AG09309 (cell line): Measurements from ENCODE around the gene MIS18BP1.
A peak's percentile ranks its signal among the peaks of the same experiment; 100 is the strongest.

Source experiments
- DNase-seq: peaks from one replicate; pipeline ENCODE4 v3.0.0-alpha.2; 2010; ENCODE audit warnings: low read depth
- H3K4me3 ChIP-seq: 2 replicates; pipeline ENCODE4 v1.5.1; 2011; ENCODE audit warnings: mild to moderate bottlenecking, low read depth, low read length, moderate library complexity; ENCODE audit not compliant: control insufficient read depth
- CTCF ChIP-seq: IDR thresholded peaks from 2 replicates; pipeline ENCODE4 v1.5.1; 2011; ENCODE audit warnings: mild to moderate bottlenecking, low read depth, low read length, inconsistent platforms; ENCODE audit not compliant: insufficient read depth, control insufficient read depth; ENCODE audit errors: missing control alignments

Gene MIS18BP1

DNA sequence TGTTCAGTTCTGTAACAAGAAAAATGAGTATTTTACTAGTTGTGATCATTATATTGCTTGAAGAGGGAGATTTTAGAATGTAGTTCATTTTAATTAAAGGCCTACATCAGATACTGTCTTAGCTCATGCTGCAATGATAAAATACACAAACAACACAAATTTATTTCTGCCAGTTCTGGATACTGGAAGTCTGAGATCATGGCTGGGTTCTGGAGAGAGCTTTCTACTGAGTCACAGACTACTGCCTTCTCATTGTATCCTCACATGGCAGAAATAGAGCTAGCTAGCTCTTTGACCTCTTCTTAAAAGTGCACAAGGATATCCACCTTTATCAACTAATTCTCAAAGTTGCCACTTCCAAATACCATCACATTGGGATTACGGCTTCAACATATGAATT is 53.8 kb downstream of the MIS18BP1 start:
- no peak for TF ChIP-seq CTCF
- no peak overlapping the region for H3K4me3 ChIP-seq
- DNase-seq: no peak

- no peak for TF ChIP-seq CTCF
- DNase-seq: no peak
These were observed 54.5 kb downstream of the MIS18BP1 start for GRCh38 chr14:45198551-45198950.

GRCh38 chr14:45194964-45195363 is 58.0 kb downstream of the MIS18BP1 start:
- DNase-seq: no peak
- no peak overlapping the region for H3K4me3 ChIP-seq
- TF ChIP-seq CTCF: no peak

More at GRCh38 chr14:45198551-45198950, 54.5 kb downstream of the MIS18BP1 start:
- H3K4me3 ChIP-seq: no peak overlapping the region

DNA sequence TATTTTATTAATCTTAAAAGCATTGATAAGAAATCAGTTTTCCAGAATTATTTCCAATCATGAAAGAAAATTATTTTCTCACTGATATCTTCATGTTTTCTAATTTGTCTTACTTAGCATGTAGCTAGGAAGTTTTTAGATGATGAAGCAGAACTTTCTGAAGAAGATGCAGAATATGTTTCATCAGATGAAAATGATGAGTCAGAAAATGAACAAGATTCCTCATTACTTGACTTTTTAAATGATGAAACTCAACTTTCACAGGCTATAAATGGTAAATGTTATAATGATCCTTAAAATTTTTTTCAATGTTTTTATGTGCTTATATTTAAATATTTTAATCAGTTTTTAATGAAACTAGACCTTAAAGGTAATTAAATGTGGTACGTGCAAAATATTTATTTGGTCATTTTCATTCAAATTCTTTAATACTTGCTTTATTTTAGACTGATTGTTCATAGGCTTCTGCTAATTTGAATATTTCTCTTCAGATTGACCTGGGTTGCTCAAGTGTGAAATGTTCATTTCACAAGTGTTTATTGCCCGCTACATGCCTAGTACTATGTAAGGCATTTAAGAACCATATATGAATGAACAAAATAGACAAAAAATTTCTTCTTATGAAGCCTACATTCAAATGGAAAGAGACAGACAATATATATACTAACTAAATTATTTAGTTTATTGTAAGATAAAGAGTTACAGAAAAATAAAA is 67.7 kb downstream of the MIS18BP1 start:
- TF ChIP-seq CTCF: no peak
- no peak overlapping the region for H3K4me3 ChIP-seq
- no peak for DNase-seq

GRCh38 chr14:45181806-45182205 is 71.2 kb downstream of the MIS18BP1 start:
- no peak overlapping the region for H3K4me3 ChIP-seq
- no peak for TF ChIP-seq CTCF
- DNase-seq: no peak

DNA sequence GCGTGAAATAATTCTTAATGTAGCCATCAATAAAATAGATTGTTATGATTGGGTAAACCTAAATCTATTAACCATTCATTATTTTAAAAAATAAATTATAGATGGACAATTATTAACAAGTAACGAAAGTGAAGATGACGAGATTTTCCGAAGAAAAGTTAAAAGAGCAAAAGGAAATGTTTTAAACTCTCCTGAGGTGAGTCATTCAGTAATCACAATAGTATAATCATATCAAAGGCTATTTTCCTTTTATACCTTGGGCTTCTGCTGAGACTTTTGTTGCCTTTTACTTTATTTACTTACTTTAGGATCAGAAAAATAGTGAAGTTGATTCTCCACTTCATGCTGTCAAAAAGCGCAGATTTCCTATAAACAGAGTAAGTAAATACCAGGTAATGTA is 71.7 kb downstream of the MIS18BP1 start:
- no peak for TF ChIP-seq CTCF
- DNase-seq: no peak
- H3K4me3 ChIP-seq: no peak overlapping the region

DNA sequence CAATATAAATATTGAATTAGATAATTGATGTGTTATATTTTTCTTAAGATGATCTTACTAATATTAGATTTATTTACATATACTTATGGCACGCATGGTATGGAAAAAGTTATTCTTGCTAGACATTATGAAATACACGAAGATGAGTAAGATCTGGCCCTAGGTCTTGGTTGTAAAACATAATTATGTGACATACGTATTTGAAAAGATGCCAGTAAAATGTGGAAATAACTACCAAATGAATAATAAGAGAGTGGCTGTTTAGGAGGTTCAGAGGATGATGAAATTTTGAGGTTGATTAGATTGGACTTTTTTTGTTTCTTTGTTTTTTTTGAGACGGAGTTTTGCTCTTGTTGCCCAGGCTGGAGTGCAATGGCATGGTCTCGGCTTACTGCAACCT is 75.9 kb downstream of the MIS18BP1 start:
- TF ChIP-seq CTCF: no peak
- DNase-seq: peak; percentile 77
- no peak overlapping the region for H3K4me3 ChIP-seq
